ENCODE measurements around the gene MUCL3.
"Not testable (repeated sequence)": the region's sequence is repeated elsewhere in the genome, so short reads cannot be mapped to it uniquely, and the experiment has no call there.

Gene MUCL3

DNA sequence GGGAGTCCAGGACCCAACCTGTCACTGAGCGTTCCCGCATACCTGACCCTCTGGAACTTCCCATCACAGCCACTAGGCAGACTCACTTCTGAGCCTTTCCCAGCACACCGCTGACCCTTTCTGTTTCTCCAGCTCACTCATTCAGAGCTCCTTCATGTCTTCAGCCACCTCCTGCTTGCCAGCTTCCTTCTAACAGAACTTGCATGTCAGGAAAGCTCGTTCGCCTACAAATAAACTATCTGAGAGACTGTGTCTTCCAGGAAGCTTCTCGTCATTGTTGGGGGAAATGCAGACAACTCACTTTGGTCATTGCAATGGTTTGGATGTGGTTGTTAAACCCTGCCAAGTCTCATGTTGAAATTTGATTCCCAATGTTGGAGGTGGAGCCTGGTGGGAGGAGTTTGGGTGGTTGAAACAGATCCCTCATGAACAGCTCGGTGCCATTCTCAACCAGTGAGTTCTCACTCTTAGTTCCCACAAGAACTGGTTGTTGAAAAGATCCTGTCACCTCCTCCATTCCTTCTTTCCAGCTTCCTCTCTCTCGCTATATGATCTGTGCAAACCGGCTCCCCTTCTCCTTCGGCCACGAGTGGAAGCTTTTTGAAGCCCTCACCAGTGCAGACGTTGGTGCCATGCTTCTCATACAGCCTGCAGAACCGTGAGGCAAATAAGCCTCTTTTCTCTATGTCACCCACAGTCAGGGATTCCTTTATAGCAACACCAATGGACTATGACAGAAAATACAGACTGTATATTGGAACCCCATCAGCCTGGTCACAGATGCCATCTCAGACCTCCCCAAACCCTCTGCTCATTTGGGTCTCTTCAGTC is 41.4 kb downstream of the MUCL3 start:
- DNase-seq = no peak

DNA sequence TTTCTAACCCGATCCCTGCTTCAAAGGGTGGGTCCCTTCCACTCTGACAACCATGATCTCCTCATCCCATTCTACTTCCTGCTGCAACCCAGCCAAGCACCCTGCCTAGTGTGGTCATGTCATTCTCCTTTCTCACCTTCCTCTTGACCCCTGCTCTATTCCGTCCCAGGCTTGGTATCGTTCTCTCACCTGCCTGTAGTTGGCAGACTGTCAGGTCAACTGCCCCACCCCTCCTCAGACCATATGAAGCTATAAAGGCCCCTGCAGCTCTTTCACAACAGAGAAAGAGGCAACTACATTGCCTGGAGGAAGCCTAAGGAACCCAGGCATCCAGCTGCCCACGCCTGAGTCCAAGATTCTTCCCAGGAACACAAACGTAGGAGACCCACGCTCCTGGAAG is 42.7 kb downstream of the MUCL3 start, which contains the start of gene MUC21:
Gene MUC21 (plus strand): TSS at position 280 of the 400 bp plus-strand sequence. CDS start 241 bp downstream, outside the sequence.
- no peak for DNase-seq

DNA sequence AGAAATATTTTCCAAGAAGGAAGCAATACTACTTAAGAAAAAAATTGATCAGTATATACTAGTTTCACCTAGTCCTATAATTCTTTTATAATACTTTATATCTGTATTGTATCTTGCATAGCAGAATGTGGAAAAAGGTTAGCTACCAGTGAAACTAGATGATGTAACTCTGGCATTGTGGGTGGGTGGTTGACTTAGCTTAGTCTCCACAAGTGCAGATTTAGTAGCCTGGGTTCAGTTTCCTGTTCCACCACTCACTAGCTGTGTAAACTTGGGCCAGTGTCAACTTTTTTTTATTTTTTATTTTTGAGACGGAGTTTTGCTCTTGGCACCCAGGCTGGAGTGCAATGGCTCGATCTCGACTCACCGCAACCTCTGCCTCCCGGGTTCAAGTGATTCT is 44.7 kb downstream of the MUCL3 start:
- DNase-seq = no peak

DNA sequence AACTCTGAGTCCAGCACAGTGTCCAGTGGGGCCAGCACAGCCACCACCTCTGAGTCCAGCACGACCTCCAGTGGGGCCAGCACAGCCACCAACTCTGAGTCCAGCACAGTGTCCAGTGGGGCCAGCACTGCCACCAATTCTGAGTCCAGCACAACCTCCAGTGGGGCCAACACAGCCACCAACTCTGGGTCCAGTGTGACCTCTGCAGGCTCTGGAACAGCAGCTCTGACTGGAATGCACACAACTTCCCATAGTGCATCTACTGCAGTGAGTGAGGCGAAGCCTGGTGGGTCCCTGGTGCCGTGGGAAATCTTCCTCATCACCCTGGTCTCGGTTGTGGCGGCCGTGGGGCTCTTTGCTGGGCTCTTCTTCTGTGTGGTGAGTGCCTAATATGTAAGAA is 46.5 kb downstream of the MUCL3 start:
- no peak for DNase-seq

DNA sequence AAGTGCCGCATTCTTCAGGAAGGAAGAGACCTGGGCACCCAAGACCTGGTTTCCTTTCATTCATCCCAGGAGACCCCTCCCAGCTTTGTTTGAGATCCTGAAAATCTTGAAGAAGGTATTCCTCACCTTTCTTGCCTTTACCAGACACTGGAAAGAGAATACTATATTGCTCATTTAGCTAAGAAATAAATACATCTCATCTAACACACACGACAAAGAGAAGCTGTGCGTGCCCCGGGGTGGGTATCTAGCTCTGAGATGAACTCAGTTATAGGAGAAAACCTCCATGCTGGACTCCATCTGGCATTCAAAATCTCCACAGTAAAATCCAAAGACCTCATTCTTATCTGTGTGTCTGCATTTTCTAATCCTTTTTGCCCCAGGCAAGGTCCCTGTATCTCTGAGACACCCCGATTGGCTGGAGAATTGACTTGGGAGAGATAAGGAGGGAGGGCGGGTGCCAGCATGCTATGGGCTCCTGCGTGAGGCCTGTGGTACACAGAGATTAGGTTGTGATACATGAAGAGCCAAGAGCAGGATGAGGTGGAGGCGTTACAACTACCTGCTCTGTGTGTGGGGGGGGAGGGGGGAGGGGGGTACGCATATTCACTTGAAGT is 47.5 kb downstream of the MUCL3 start:
- no peak for DNase-seq

DNA sequence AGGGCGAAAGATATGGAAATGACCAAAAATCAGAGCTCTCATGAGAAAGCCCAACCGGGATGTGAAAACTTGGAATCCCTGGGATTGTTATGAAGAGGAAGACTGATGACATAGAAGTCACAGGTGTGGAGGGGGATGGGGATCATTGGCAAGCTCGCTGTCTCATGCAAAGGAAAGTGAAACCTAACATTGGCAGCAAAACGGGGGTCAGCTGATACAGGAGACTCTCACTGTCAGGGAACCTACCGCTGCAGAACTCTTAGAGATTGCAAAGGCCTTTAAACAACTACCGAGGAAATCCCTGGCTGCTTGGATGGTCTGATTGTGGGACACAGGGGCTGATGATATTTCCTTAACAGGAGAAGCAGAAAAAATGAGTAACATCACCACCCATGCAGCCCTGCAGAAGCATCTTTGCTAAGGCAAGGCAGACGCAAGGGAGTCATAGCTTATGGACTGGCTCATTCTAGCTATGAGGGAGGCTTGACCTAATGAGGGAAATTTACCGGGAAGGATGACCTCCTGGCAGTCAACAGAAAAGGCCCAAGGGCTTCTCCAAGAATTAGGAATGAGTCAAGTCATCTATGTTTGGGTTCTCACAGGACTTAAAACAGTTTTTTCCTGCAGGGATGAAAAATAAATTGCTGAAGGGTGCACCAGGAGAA is 49.8 kb downstream of the MUCL3 start:
- DNase-seq = no peak

DNA sequence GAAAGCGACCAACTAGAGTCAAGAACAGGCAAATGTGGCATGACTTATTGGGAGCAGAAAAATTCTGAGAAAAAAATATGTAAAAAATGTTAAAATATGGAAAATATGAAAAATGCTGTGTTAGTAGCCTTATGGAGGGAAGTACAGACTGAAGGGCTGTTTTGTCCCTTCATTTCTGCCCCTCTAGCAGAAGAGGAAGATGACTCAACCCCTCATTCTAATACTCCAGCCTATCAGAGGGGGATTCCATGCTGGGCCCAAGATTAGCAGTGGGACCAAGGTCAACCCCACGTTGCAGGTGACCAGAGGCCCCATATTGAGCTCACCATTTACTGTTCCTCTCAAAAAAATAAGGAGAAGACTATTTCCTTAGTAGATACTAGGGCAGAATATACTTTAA is 51.1 kb downstream of the MUCL3 start:
- DNase-seq = no peak

DNA sequence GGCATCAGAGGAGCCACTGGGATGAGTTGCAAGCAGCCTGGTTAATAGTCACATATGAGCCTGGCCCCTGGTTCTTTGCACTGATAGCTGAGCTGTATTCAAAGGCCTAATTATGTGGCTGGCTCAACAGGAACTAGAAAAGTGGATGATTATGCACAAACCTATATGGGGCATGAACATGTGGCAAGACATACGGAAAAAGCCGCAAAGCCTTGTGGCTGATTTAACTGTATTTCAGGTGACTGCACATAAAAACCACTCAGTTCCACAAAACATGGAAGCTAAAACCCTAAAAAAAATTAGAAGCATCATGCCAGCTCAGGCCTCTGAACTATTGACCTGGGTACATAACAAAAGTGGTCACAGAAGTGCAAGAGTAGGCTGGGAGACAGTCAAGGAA is 56.5 kb downstream of the MUCL3 start:
- no peak for DNase-seq

DNA sequence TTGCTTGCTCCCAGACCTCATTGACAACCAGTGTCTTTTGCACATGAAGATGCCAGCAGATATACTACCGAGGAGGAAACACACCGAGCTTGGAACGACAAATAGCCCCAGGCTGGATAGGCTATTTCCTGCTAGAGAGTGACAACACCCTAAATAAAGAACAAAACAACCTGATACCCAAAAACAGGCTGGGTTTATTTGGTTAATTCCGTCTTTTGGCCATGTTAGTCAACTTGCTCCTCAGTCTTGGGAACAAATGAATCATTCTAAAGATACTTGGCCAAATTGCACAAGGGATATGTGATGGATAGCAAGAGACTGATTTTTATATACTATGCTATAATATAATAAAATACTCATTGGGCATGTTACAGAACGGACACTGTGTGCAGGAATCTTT is 58.0 kb downstream of the MUCL3 start:
- DNase-seq = no peak

DNA sequence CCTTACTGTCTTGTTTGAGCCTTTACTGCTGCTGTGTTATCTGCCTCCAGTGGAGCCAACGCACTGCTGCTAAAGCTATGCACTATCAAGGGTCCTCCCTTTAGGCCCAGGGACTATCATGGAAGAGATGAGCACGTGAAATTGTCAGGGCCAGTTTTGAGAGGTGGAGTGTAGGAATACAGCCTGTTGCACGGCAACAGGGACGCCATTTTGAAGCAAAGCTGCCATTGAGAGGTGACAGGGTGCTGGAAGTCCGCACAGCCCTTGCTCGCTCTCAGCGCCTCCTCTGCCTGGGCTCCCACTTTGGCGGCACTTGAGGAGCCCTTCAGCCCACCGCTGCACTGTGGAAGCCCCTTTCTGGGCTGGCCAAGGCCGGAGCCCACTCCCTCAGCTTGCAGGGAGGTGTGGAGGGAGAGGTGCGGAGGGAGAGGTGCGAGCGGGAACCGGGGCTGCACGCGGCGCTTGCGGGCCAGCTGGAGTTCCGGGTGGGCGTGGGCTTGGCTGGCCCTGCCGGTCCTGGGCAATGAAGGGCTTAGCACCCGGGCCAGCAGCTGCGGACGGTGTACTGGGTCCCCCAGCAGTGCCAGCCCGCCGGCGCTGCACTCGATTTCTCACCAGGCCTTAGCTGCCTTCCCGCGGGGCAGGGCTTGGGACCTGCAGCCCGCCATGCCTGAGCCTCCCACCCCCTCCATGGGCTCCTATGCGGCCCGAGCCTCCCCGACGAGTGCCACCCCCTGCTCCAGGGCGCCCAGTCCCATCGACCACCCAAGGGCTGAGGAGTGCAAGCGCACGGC is 59.5 kb downstream of the MUCL3 start:
- not testable (repeated sequence) for DNase-seq

DNA sequence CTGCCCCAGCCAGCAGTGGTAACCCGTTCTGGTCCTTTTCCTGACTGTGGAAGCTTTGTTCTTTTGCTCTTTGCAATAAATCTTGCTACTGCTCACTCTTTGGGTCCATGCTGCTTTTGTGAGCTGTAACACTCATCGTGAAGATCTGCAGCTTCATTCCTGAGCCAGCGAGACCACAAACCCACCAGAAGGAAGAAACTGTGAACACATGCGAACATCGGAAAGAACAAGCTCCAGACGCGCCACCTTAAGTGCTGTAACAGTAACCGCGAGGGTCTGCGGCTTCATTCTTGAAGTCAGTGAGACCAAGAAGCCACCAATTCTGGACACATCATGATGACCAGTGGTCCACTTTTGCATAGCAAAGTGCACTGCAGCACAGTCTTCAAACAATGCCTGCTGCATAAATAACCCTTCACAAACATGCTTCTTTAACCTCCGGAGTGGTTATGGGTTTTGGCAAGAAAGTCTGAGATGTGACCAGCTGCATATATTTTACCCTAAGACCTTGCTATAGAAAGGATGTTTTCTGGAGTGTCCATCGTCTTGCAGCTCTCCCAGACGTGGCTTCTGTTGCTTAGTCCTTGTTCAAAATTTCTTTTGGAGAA is 60.6 kb downstream of the MUCL3 start:
- DNase-seq = no peak

DNA sequence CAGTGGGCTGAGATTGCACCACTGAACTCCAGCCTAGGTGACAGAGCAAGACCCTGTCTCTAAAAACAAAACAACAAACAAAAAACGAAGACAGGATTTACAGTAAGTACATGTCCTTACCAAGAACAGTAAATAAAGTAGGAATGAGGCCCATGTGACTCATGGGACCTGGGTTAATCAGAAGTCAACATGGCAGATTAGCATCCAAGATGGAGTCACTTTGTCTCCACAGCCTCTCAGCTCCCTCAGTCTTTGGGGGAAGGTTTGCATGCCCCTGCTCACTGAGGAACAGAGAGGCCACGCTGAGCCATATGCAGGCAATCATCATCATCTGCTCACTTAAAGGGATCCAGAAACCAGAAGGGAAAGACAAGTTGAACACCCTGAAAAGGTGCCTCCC is 61.7 kb downstream of the MUCL3 start:
- DNase-seq = no peak

All from NCI-H345 (cell line).